HL-60 (cell line): ENCODE measurements around the gene CXCR4.

Source experiments
- CTCF ChIP-seq: IDR thresholded peaks from one replicate; pipeline ENCODE4 v1.5.1; 2011; ENCODE audit warnings: low read length, control low read depth, inconsistent platforms; ENCODE audit not compliant: insufficient read depth
- POLR2AphosphoS5 ChIP-seq: IDR thresholded peaks from 2 replicates; pipeline ENCODE4 v1.6.1; 2012; ENCODE audit warnings: low read depth

- TF ChIP-seq POLR2AphosphoS5 (no peak), CTCF (no peak)
Measured at GRCh38 chr2:136080114-136080513, 37.8 kb downstream of the CXCR4 start.
